Measurements from ENCODE around the gene TANGO6. TPM values are rescaled to one million over a fixed set of nuclear protein-coding genes. Genes with fewer than 3 reads are reported as not detected.

The TANGO6 gene
- total and polyA plus RNA-seq, 2 of the 8 experiments (the other 6 are each of a cell fraction or from before 2014, with no cell fraction given), result 5.0 to 19.5 TPM

DNA sequence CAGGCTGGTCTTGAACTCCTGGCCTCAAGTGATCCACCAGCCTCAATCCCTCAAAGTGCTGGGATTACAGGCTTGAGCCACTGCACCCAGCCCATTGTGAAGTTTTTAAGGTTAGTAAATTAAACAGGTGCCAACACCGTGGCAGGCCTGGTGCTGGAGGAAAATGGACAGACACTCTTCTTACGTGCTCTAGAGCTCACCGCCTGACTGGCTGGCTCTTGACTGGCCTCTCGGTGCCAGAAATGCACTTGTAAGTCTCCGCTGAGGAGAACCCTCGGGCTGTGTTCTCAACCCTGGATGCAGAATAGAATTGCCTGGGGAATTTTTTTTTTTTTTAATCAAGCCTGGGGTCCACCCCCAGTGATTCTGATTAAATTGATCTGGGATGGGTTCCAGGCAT is 251.9 kb downstream of the TANGO6 start (continued):
- TF ChIP-seq, protein P1, sequence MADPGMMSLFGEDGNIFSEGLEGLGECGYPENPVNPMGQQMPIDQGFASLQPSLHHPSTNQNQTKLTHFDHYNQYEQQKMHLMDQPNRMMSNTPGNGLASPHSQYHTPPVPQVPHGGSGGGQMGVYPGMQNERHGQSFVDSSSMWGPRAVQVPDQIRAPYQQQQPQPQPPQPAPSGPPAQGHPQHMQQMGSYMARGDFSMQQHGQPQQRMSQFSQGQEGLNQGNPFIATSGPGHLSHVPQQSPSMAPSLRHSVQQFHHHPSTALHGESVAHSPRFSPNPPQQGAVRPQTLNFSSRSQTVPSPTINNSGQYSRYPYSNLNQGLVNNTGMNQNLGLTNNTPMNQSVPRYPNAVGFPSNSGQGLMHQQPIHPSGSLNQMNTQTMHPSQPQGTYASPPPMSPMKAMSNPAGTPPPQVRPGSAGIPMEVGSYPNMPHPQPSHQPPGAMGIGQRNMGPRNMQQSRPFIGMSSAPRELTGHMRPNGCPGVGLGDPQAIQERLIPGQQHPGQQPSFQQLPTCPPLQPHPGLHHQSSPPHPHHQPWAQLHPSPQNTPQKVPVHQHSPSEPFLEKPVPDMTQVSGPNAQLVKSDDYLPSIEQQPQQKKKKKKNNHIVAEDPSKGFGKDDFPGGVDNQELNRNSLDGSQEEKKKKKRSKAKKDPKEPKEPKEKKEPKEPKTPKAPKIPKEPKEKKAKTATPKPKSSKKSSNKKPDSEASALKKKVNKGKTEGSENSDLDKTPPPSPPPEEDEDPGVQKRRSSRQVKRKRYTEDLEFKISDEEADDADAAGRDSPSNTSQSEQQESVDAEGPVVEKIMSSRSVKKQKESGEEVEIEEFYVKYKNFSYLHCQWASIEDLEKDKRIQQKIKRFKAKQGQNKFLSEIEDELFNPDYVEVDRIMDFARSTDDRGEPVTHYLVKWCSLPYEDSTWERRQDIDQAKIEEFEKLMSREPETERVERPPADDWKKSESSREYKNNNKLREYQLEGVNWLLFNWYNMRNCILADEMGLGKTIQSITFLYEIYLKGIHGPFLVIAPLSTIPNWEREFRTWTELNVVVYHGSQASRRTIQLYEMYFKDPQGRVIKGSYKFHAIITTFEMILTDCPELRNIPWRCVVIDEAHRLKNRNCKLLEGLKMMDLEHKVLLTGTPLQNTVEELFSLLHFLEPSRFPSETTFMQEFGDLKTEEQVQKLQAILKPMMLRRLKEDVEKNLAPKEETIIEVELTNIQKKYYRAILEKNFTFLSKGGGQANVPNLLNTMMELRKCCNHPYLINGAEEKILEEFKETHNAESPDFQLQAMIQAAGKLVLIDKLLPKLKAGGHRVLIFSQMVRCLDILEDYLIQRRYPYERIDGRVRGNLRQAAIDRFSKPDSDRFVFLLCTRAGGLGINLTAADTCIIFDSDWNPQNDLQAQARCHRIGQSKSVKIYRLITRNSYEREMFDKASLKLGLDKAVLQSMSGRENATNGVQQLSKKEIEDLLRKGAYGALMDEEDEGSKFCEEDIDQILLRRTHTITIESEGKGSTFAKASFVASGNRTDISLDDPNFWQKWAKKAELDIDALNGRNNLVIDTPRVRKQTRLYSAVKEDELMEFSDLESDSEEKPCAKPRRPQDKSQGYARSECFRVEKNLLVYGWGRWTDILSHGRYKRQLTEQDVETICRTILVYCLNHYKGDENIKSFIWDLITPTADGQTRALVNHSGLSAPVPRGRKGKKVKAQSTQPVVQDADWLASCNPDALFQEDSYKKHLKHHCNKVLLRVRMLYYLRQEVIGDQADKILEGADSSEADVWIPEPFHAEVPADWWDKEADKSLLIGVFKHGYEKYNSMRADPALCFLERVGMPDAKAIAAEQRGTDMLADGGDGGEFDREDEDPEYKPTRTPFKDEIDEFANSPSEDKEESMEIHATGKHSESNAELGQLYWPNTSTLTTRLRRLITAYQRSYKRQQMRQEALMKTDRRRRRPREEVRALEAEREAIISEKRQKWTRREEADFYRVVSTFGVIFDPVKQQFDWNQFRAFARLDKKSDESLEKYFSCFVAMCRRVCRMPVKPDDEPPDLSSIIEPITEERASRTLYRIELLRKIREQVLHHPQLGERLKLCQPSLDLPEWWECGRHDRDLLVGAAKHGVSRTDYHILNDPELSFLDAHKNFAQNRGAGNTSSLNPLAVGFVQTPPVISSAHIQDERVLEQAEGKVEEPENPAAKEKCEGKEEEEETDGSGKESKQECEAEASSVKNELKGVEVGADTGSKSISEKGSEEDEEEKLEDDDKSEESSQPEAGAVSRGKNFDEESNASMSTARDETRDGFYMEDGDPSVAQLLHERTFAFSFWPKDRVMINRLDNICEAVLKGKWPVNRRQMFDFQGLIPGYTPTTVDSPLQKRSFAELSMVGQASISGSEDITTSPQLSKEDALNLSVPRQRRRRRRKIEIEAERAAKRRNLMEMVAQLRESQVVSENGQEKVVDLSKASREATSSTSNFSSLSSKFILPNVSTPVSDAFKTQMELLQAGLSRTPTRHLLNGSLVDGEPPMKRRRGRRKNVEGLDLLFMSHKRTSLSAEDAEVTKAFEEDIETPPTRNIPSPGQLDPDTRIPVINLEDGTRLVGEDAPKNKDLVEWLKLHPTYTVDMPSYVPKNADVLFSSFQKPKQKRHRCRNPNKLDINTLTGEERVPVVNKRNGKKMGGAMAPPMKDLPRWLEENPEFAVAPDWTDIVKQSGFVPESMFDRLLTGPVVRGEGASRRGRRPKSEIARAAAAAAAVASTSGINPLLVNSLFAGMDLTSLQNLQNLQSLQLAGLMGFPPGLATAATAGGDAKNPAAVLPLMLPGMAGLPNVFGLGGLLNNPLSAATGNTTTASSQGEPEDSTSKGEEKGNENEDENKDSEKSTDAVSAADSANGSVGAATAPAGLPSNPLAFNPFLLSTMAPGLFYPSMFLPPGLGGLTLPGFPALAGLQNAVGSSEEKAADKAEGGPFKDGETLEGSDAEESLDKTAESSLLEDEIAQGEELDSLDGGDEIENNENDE (IDR thresholded peaks at IDR 0.05; ENCODE audit: insufficient replicate concordance, low read length), result no peak
- TF ChIP-seq KDM1A (IDR thresholded peaks at IDR 0.05; ENCODE audit: borderline replicate concordance, low read length) (no peak), RBBP5 (IDR thresholded peaks at IDR 0.05; ENCODE audit: borderline replicate concordance, low read depth, low read length) (no peak), PHF8 (conservative IDR thresholded peaks at IDR 0.05; ENCODE audit: low read depth, low read length) (no peak)
- TF ChIP-seq, protein P2, sequence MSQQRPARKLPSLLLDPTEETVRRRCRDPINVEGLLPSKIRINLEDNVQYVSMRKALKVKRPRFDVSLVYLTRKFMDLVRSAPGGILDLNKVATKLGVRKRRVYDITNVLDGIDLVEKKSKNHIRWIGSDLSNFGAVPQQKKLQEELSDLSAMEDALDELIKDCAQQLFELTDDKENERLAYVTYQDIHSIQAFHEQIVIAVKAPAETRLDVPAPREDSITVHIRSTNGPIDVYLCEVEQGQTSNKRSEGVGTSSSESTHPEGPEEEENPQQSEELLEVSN (IDR thresholded peaks at IDR 0.05), result no peak
